GF-D8 (cell line): Measurements from ENCODE around the gene DLG2.
"Not testable (repeated sequence)": the region's sequence is repeated elsewhere in the genome, so short reads cannot be mapped to it uniquely, and the experiment has no call there.

ENCODE experiments used
- DNase-seq: peaks from one replicate; lab custom pipeline; 2025; lab: John Stamatoyannopoulos, UW

Gene DLG2

DNA sequence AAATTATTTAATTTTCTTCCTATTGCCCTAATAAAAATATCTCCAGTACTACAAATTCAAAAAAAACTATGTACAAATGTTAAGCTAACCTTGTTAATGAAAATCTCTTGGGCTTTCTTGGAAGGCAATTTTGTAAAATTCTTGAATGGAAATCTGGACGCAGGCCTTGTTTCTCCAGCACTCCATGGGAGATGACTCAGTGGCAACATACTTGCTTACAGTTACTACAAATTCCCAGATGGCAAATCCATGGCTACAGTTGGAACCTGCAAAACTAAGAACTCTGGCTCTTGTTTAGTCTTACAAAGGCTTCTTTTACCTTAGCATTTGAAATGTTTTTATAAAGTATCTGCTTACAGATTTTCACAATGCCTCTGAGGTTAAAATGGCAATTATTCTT lies 725.2 kb downstream of the DLG2 start:
- no peak for DNase-seq

DNA sequence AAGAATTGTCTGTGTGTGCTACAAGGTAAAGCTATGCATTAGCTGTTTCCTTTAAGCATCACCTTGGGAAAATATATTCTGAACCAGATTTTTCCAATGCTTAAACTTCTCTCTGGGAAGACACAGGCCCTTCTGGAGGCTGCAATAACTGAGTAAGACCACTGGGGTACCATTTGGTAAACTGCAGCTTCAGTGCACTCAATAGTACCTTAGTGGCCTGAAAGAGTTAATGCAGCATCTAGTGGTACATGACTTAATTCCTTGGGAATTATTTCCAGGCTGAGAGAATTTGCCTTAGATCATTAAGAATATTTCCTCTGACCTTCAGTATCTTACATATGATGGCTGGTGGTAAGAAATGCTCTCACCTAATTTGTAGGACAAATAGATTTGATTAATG lies 727.4 kb downstream of the DLG2 start:
- DNase-seq = no peak

GRCh38 chr11:84899134-84899533 lies 728.0 kb downstream of the DLG2 start:
- DNase-seq = no peak

DNA sequence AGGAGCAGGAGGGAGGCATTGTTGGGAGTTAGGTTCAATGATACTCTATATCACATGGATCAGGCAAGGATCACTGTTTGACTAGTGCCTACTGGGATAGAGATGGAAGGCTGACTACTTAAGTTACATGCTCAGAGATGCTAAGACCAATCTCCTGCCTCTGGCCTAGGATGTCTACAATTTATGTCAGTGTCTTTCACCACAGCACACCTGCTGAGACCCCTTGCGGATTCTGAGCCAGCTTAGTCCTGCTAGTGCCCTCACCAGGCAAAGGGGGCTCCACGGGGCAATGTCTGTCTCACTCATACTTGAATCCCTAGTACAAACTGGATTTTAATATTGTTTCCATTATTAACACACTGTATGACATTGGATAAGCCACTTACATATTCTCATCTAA lies 732.5 kb downstream of the DLG2 start:
- DNase-seq = no peak

DNA sequence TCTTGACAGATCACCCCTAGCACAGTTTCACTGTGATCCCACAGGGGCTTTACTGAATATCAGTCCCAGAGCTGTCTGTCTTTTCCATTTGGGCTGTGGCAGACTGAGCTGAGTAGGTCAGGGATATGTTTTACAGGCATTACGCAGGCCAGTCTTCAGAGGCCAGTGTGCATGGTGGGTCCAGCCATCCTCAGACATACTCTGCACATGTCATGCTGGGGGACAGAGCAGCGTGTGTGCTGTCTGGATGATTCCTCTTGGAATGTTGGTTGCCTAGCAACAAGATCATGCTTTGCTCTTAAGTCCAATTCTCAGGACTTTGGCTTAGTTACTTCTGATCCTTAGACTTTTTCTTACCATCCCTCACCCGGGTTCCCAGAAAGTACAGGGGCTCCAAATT lies 736.5 kb downstream of the DLG2 start:
- no peak for DNase-seq

GRCh38 chr11:84889556-84889955 lies 737.6 kb downstream of the DLG2 start:
- DNase-seq = no peak

DNA sequence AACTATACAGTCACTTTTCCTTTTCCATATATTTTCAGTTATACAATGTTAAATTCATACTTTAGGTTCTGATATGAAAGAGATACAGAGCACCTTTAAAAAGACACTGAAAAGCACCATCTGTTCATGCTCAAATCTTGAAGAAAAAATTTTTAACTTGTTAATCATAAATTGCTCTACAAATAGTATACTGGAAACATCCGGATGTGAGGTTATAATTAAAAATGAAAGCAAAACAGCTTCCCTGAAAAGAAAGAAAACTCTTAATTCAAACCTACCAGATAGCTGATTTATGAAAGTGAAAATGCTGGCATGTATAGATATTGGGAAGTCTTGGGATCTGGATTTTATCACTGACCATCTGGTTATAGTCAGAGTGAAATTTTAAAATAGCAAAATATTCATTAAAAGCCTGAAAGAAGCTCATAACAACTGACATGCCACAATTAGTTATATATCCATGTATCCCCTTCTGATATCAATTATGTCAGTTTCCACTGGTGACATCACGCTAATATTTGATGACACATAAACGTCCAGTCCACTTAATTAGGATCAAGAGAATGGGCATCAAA lies 740.0 kb downstream of the DLG2 start:
- no peak for DNase-seq

DNA sequence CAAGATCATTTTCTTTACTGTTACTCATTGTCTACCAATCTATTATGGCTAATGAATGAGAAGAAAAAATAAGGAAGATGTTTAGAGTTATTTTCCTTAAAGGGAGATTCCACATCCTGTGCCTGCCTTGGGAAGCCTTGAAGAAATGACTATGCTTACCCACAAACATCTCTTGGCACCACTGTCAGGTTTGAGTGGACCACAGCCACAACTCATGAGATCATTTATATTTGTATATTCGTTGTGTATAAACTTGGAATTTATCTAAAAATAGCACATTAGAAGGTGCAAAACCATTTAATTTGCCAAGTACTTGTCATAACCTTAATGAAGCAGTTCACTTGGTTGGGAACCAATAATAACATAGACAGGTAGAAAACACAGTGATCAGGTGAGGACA lies 740.8 kb downstream of the DLG2 start:
- DNase-seq = no peak

- no peak for DNase-seq
Observed at GRCh38 chr11:84884836-84885235, 742.3 kb downstream of the DLG2 start.

GRCh38 chr11:84882056-84882455 lies 745.1 kb downstream of the DLG2 start:
- DNase-seq = no peak

DNA sequence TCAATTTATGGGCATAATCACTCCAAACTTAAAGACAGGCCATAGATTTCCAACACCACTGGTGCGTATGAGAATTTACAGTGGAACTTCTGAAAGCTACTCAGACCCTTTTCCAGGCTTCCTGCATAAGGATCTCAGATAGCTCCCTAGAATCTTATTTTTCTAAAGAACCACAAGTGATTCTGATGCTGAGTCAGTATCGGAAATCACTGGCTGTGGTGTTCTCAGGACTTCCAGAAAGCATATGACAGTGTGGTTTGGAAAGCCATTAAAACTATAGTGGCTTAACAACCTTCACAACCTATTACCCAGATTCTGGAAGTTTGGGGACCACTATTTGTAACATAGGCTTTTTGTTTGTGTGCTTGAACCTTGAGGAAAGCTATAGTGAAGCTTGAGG lies 756.0 kb downstream of the DLG2 start:
- no peak for DNase-seq

DNA sequence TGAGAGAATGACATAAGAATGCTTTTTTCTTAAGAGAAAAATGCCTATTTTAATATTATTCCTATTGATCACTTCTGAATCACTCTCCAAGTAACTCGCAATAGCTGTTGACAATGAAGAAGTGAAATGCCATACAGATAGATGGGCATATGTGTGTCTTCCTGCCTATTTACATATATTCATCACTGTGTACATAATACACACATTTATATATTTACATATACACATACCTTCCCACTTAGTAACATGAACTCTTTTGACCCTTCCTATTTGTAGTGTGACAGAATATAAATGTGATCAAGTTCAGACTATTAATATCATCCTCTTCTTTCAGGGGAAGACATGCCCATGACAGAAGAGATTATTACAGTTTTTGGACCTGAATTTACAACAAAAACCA lies 756.7 kb downstream of the DLG2 start:
- no peak for DNase-seq

DNA sequence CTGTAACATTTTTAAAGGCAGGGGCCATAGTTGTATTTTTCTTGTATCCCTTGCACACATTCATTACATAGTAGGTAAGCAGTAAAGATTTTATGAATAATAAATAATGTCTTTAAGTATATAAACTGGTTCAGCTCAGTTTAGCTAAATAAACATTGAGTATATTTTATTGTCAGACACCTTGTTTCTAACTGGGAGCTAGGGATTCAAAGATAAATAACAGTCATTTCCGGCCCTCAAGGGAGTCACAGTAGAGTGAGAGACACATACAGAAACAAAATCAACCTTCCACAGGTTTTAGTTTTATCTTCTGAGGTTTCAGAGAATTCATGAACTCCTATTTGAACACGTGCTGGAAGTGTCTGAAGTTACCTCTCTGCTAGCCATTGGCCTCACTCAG lies 760.2 kb downstream of the DLG2 start:
- no peak for DNase-seq

GRCh38 chr11:84865791-84866535 lies 761.2 kb downstream of the DLG2 start:
- DNase-seq = no peak

GRCh38 chr11:84865257-84865656 lies 761.9 kb downstream of the DLG2 start:
- no peak for DNase-seq

GRCh38 chr11:84857746-84858145 lies 769.4 kb downstream of the DLG2 start:
- no peak for DNase-seq

DNA sequence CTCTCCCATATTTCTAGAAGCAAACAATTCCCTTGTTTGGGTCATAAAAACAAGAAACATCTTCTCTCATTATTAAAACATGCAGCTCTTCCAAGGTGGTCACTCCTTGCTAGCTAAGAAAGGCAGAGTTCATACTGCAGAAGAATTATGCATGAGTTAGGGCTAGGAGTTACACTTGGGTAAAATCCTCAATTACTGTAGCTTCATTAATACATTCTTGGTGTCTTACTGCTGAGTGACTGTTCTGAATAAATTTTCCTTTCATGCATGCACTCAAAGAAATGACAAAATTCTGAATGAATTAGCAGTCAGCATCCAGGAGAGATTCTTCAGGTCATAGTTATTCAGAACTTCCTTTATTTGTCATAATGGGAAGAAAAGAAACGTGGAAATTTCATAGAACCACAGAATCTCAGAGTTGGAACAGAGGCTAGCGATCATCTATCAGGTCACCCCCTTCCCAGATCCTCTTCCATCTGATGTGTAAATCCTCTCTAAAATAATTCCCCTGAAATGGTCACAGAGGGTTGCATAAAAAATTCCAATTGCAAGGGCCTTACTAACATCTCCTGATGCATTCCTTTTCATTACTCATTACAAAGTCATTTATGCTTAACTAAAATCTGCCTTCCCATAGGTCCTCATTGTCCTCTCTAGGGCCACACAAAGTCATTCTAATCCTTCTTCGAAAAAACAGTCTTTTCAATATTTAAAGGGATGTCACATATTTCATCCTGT lies 771.5 kb downstream of the DLG2 start:
- no peak for DNase-seq

DNA sequence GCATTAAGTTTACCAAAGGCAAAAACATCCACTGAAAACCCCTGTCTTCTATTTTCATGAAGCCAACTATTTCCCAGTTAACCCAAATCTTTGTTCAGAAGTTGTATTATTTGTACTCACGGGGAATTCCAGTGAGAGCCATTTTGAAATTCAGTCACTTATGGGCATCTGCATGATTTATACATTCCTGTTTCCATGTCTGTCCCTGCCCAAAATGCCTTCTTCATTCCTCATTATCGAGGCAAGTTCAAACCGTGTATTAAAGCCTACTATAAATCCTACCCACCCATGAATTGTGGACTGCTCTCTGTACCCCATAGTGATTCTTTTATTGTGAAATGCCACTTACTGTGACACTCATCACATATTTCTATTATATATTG lies 772.7 kb downstream of the DLG2 start:
- DNase-seq = no peak

DNA sequence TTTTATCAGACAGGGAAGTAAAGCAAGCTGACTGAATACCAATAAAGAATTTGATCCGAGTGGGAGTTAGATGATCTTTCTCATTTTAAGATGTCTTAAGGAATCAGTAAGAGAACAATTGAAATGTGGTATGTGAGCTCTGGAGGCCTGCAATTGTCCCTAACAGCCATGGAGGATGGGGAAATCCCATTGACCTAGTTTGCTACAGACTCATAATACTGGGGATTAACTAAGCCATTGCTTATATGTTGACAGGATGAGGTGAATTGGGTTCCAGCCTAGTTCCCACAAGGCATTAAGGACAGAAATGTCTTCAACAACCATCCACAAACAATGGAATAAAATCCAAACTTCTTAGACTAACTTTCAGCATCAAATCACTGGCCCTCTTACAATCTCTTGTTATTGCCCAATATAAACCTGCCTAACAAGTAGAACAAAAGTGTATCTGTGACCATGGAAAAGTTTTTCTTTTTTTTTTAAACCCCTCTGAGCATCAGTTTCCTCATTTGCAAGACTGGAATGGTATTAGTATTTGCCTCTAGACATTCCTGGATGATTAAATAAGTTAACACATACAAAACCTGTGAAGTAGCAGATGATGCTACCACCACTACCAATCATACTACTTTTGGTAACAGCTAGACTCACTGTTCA lies 773.2 kb downstream of the DLG2 start:
- DNase-seq = no peak

GRCh38 chr11:84847842-84848241 lies 779.3 kb downstream of the DLG2 start:
- no peak for DNase-seq

- not testable (repeated sequence) for DNase-seq
Observed at GRCh38 chr11:84840201-84840600, 786.9 kb downstream of the DLG2 start.

DNA sequence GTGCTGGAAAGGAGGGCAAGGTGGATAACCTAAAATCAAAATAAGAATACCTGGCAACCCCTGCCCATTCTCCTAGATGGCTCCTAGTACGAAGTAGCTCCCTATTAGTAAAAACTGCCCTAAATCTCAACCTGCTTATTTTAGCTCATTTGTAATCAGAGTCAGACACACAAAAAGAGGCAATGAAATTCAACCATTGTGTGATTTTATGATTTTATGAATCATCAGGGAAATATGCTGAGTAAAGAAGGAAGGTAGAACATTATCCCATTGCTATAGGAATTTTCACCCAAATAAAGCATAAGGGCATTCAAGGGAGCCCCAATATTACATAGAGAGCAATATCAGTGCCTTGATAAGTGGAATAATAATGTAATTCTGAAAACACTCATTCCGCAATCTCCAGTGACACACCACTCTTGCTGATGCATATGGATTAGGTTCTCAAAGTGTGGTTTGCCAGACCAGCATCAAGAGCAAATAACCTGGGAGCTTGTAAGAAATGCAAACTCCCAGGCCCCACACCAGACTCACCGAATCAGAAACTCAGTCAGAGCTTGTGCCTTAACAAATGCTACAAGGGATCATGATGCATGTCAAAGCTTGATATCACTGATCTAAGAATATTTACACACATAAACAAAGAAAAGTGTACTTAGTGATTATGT lies 789.6 kb downstream of the DLG2 start:
- no peak for DNase-seq
